Tongue (tissue), 2 donors: ENCODE results near the gene CENPN. TPM values are rescaled to one million over a fixed set of nuclear protein-coding genes. Genes with fewer than 3 reads are reported as not detected.
A peak's percentile ranks its signal among the peaks of the same experiment; 100 is the strongest.

ENCODE experiments used
- DNase-seq: peaks from one replicate; pipeline ENCODE4 v3.0.0-alpha.2; 2015
- total RNA-seq: library from RNA; depleted of rRNA; stranded (reverse); fragments of >200 nt; gene quantifications from one replicate; pipeline ENCODE4 v1.2.3, GENCODE V29; 2014

The CENPN gene
- total RNA-seq, 1 donor from 2014 or later, result 35.2 TPM

DNA sequence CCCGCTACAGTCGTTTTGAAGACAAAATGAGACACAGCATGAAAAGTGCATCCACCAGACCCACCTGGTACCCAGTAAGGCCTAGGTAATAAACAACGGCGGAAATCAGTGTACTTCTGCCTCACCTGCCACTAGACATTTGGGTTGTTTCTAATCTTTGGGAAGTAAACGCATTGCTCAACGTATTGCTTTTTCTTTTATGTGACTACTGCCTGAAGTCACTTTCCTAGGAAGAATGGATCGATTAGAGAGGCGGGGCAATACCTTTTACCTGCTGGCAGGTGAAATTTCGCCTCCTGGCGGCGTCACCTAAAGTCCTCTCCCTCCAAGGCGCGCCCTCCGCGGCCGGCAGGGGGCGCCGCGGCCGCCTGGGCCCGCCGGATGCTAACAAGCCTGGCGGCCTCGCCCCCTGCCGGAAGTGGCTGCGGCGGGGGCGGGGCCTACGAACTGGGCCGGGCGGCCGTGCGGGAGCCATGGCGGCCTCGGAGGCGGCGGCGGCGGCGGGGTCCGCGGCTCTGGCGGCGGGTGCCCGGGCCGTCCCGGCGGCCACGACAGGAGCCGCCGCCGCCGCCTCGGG lies 28.5 kb downstream of the CENPN start, which contains the start of gene ATMIN:
Gene ATMIN (plus strand): TSS at position 445 of the 577 bp plus-strand sequence. CDS start 29 bp downstream, at position 474.
- peak; percentile 95 for DNase-seq

DNA sequence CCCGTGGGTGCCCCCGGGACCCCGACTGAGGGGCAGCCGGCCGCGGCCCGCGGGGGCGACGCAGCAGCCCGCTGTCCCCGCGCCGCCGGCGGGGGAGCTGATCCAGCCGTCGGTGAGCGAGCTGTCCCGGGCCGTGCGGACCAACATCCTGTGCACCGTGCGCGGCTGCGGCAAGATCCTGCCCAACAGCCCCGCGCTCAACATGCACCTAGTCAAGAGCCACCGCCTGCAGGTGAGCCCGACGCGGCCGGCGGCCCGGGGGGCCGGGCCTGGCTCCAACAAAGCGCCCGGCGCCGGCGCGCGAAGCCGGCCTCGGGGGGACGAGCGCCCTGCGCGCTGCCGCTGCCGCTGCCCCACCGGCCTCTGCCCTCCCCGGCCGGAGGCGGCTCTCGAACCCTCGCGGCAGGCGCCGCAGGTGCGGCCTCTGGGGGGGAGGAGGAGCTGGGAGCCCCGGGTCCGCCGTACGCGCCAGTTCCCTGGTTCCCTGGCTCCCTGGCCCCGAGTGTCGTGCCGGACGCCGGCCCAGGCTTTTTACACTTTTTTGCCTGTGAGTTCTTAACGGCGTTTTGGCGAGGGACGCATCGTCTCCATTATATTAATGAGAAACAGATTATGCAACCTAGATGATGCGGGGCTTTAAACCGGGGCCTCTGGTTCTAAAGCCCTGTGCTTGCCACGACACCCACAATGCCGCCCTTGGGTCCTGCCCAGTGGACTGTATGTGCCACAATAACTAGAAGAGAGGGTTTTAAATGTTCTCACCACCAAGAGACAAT lies 29.1 kb downstream of the CENPN start:
- DNase-seq, result peak; percentile 42

DNA sequence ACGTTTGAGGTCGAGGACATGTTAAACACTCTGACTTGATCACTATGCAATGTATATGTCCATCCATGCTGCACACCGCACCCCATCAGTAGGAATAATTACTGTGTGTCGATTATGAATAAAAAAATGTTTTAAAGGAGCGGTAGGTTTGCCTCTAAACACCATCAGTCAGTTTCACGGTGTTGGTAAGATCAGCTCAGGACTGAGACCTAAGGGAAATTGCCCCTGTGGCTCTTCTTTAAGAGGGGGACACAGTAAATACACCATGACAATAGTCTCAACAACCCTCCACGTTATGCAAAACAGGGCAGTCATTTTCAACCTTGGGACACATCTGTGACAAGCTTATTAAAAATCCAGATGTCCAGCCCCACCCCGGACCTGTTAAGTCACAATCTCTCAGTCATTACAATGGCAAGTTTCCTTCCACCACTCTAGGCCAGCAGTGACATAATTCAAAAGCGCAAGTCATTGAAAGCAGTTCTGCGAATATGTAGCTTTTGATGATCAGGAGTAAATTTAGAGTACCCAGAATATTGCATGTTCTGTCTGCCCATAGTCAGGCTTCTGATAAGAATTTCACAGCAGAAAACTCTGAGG lies 29.8 kb downstream of the CENPN start:
- DNase-seq, result no peak

DNA sequence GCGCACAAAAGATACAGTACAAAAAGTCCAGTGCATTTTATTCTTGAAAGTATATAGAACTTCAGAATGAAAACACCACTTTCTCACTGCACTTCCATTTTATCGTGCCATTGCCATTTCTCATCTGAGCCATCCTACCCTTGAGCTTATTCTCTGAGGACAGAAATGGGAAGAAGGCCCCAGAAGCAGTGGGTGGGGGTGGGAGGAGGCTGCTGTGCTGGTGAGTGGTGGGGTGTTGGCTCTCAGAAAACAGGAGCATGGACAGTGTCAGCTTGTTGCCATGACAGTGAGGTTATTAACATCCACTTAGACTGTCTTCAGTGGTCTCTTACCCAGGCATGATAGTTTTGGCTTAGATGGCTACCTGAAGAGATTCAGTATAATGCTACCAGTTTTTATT lies 33.1 kb downstream of the CENPN start:
- no peak for DNase-seq

DNA sequence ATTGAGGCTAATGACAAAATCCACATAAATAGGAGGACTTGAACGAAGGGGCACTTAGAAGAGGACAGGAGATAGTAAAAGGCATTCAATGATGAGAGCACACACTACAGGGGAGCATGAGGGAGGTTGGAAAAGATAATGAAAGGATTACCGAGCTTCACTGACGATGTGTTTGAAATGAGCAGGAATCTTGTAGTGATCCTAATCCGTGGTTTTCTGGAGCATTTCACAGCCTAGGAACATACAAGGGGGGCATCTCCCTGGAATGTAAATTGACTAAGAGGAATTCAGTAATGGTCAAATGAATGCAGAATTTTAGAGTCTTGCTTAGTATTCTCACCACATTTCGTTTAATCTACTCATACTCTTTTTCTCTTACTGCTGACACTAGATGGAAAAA lies 33.8 kb downstream of the CENPN start:
- DNase-seq, result no peak

DNA sequence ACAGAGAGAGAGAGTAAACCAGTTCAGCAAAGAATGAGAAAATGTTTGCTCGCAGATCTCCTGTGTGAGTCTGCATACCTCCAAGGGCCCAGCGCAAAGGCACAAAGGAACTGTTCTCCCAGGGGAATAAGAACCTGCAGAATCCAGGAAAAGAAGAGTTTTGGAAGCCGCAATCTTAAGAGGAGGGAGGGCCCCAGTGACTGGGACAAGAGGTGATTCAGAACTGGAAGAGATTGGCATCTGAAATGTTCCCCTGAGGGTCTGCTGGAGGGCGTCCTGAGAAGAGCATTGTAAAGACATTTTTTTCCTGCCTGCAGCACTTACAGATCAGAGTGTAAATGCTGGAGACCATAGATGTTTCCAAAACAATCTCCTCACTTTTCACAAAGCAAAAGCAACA lies 34.7 kb downstream of the CENPN start:
- DNase-seq, result no peak

DNA sequence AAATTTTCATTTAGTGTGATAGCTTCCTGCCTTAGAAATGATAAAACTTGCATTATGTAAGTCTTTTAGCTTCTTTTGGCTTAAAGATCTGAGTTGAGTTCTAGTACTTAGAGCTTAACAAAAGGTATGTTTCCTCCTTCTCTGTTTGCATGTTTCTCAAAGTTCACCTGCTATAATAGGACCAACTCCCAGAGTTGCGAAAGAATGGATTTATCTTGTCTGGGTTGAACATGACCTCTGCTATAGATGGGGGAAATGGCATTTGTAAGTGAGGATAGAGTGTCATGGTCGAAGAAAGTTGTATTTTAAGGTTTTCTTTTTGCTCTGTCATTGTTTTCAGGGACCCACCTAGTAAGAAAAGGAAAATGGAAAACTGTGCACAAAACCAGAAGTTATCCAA lies 35.8 kb downstream of the CENPN start:
- no peak for DNase-seq

DNA sequence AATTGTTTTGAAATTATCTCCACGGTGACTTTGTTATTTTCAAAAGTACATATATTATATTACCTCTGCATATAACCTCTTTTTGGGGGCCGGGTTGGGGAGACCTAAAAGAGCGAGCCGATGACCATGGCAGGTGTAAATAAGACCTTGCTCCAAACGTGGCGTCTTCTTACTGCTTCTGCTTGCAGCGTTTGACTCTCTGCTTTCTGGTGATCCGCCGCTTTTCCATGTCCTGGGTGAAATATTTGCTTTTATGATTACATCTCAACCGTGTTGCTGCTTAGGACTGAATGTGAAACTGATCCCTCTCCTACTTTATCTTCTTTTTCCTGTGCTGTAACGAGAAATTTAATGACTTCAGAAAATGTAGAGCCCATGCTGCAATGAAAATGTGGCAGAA lies 46.7 kb downstream of the CENPN start:
- no peak for DNase-seq

DNA sequence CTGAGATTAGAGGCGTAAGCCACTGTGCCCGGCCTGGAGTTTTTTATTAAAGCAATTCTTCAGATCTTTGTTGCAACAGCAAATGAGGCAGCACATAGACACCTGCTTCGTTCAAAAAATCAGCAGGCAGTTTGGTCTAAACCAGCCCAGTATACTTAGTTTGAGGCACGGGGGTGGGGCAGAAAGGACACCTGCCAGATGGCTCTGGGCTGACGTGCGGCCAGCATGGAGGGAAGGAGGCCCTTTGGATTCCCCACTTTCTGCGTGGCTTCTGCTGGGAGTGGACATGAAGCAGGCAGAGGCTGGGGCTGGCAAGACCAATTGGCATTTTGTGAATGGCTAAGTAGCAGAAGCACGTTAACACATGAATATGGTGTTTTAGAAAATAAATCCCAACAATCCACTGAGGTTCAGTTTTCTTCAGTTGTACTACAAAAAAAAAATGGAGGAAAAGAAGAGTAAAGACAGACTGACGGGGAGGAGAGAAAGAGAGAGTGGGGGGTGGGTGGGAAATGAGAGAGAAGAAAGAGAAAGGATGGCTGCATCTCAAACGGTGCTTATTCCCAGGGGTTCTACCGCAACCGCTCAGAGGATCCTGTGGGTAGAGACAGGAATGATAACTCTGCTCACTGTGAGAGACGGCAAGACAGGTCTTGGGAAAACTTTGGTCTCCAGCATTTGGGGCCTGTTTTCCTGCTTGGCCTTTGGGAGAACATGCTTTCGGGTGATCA lies 53.7 kb downstream of the CENPN start:
- DNase-seq, result no peak

DNA sequence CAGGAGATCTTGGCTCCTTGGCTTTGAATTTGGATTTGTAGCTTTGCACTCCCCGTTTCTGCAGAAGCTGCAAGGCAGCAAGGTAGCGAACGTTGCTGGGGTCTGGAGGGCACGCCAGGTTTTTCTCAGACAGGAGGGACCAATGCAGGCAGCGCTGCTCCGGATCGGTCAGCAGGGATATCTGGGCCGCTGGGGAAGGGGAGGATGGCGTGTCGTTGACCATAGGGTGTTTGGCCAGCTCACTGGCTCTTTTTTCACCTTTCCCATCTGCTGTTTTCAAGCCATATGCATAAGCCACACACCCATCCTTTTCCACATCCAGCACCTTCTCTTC lies 54.3 kb downstream of the CENPN start:
- no peak for DNase-seq

DNA sequence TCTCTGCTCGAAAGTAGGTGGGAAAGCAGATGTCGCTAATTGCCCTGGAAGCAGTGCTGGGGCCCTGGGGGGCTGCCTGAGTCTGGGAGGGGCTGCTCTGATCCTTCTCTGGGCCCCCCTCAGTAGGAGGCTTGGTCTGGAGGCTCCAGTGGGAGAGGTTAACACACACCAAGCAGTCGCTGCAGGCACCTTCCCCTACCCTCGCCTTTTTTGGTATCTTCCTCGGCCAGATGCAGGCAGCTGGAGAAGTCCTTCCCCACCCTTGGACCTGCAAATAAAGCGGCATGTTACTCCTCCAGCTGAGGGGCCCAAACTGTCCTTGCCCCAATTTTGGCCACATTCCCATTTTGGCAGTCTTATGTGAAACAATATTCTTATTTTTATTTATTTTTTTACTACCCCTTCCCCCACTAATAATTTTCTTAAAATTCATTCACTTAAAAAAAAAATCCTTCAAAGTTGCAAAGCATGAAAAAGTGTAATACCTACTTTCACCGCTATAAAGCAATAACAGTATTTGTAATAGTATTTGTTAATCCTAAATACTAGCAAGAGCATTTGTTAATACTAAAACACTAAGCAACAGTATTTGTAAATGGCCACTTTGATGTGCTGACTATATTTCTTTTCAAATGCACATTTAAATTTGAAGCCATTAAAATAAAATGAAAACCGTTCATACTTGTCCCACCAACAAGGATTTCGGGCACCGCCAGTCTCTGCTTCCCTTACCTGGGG lies 55.0 kb downstream of the CENPN start:
- peak; percentile 54 for DNase-seq

DNA sequence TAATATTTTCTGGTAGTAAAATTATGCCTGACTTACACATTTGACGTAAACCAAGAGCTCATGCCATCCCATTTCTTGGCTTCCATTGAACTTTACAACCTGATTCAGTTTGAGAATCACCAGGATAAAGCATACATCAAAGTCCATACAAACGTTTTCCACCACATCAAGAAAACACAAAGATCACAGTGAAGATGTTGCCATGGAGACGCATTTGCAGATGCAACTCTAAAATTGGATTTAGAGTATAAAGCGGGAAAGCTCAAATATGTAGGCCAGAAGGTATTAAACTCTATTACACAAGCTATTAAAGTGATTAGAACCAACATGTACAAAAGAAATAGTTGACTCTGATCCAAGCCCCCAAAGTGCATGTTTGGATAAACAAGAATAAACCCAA lies 59.7 kb downstream of the CENPN start:
- DNase-seq, result peak; percentile 22

DNA sequence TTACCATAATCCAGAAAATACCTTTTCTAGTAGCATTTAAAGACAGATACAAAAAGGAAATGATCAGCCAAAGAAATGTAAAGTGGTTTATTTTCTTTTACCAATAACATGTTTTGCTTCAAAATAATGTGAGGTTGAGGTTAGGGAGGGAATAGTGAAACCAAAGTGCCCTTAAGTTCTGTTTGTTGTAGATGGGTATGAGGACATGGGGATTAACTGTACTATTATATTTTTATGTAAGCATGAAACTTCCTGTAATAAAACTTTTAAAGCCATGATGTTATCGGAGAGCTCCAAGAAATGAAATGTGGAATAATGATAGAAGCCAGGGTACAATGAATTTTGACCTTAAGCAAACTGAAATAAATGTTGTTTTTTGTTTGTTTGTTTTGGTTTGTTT lies 60.2 kb downstream of the CENPN start:
- no peak for DNase-seq

DNA sequence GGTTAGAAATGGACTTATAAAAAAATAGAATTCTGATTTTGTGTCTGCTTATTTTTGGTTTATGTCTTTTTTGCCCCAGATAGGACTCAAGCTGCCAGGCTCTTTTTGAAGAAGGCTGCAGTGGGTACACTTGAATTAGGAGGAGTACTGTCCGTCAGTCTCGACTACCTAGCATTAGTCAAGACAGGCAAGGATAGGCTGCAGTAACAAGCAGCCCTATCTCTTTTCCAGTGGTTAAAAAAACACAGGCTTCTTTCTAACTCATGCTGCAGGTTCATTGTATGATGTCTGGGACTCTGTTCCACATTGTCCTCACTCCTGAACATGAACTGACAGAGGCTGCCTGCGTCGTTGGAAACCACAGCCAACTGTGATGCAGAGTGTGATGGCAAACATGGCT lies 62.0 kb downstream of the CENPN start:
- no peak for DNase-seq

DNA sequence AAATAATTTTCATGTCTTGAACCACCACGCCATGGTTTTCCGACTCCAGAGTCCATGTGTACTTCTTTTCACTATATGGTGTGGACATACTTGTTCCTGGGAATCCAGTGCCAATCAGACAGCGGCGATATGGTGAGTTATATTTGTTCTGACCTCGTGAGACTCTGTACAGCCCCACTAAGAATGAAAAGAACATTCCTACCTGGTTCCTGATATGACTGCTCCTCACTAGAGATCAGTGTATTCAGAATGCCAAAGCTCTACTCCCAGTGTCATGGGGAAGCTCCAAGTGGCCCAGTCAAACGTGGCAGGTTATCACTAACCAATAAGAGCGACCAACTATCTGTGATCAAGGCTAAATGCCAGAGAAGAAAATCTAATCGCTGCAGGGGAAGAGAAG lies 64.0 kb downstream of the CENPN start:
- DNase-seq, result no peak

DNA sequence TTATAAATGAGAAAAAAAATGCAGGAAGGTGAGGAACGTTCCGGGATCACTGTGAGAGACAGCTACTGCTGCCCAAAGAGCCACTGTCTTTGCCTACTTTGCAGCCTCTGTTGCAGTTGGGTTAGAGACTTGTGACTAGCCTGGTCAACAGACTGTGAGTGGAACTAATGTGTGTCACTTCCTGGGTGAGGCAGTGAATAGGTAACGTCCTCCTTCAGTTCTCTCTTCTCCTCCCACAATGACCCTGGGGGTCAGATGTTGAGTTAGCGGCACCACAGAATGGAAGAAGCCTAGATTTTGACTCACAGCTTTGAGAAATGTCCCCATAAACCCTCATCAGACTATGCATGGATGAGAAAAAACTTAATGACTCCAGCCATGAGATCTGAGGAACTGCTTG lies 64.8 kb downstream of the CENPN start:
- no peak for DNase-seq

DNA sequence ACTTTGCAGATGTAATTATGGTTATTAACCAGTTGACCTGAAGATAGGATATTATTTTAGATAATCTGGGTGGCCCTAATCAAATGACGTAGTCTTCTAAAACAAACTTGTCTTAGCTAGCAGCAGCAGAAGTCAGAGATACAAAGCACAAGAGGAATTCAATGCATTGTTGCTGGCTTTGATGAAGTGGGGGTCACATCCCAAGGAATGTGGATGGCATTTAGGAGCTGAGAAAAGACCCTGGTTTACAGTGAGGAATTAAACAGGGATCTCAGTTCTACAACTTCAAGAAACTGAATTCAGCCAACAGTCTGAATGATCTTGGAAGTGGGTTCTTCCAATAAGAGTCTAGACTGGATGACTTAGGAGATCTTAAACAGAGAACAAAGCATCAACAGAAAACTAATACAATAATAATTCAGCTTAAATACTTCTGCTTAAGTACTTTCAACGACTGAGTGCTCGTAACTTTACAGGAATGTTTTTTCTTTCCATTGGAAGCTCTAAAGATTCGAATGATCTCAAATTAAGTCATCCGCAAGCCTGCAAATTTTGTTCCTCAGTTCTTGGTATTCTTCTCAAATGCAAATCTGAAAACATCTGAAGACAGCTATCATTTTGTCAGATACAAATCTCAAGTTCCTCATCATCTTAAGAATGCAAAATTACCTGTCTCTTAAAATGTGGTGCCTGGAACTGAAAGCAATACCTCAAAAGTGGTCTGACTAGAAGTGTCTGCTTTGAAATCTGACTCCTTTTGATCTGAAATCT lies 66.7 kb downstream of the CENPN start:
- DNase-seq, result no peak

DNA sequence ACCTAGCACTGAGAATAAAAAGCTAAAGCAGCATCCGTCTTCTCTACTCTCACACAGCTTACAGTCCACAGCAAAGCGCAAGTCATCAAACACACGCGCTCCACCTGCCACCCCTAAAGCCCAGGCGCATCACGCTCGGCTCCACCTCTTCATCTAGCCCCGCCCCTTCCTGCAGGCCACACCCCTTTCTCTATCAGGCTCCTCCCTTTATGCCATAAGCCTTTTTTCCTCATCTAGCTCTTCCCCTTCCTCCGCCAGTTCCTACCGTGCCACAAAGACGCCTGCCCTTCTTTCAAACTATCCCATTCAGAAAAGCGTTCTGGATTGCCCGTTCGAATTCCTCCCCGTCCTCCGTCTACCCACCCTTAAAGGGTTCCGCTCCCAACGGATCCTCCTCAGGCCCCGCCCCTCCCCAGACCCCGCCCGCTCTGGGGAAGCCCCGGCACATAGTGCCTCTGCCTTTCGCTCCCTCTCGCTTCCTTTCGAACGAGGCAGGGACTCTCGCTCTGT lies 69.6 kb downstream of the CENPN start:
- peak; percentile 95 for DNase-seq

DNA sequence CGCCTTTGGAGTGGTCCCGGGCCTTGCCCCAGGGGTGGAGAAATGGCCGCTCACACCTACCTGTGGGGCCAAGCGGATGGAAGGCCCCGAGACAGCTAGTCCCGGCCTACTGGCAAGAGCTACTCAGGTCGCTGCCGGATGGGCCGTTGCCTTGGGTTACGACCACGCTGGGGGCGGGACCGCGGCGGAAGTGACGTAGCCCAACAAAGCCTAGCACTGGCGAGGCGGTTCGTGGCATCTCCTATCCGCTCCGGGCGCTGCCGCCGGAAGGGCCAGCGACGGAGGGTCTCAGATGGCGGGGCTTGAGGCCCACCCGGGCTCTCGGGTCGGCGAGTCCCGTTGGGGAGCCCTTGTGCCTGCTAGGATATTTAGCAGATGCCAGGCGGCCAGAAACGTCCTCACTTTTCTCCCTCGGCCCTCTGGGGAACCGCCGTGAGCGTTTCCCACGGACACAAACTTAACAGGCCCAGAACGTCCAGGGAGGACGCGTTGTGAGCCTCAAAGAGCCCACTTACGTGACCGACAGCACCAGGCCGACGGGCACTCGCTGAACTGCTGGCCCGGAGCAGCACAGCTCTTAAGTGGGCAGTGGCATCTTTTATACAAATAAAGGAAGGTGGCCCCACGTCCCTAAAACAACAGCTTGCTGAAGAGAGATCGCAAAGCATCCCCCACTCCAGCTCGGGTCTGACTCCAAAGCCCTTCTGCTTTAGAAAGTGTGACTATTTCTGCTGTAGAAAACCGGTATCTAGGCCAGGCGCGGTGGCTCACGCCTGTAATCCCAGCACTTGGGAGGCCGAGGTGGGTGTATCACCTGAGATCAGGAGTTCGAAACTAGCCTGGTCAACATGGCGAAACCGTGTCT lies 70.3 kb downstream of the CENPN start, which contains the start of gene C16orf46:
Gene C16orf46 (minus strand): TSS at position 163 of the 865 bp plus-strand sequence. CDS start 13,283 bp downstream, outside the sequence.
- DNase-seq, result peak; percentile 98

DNA sequence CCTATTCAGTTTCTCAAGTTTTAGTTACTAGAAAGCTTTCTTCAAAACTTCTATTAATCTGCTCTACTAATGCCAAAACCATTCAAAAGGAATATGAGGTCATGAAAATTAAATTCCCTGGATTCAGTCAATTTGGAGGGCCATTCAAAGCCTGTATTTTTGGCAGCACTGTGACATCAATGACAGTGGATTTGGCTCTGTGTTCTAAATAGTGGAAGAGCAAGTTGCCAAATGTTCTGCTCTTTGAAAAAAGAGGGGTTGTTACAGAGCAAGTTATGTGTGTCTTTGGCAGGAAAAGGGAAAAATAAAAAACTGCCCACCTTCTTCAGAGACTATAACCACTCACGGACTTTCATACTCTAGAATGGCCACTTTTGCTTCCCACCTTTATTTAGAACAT lies 73.2 kb downstream of the CENPN start:
- DNase-seq, result peak; percentile 40
